Activated B cell treated with CpG ODN at 0.5 μM for 24 hours (primary cell): ENCODE measurements around the gene ZNF571. TPM values are rescaled to one million over a fixed set of nuclear protein-coding genes. Genes with fewer than 3 reads are reported as not detected.

Experiments used
- ATAC-seq: fragments of 200-7000 bp; cut with Tn5 transposase; one replicate; pipeline ENCODE4 v1.10.0; 2021; ENCODE audit warnings: low read depth, mild to moderate bottlenecking, moderate library complexity
- CTCF ChIA-PET: fragments of 350-600 bp; sonication (Branson Sonifier 250); formaldehyde crosslinking; loops from one replicate; lab custom pipeline; 2021; ENCODE audit warnings: antibody characterized with exemption; lab: Charles Lee
- POLR2A ChIA-PET: fragments of 350-600 bp; sonication (Branson Sonifier 250); formaldehyde crosslinking; loops from one replicate; lab custom pipeline; 2021; ENCODE audit warnings: antibody characterized with exemption; lab: Charles Lee
- DNase-seq: peaks from one replicate; pipeline ENCODE4 v3.0.0; 2022
- H3K27ac Mint-ChIP-seq: one replicate; pipeline ENCODE4 v1.8.0; 2020; ENCODE audit warnings: mixed read lengths
- H3K27me3 Mint-ChIP-seq: one replicate; pipeline ENCODE4 v1.8.0; 2021; ENCODE audit warnings: mixed read lengths
- H3K36me3 Mint-ChIP-seq: one replicate; pipeline ENCODE4 v1.8.0; 2021; ENCODE audit warnings: low read depth, mixed read lengths
- H3K4me1 Mint-ChIP-seq: one replicate; pipeline ENCODE4 v1.8.0; 2021; ENCODE audit warnings: mixed read lengths
- H3K4me3 Mint-ChIP-seq: one replicate; pipeline ENCODE4 v1.8.0; 2020; ENCODE audit warnings: mild to moderate bottlenecking, mixed read lengths
- H3K9me3 Mint-ChIP-seq: one replicate; pipeline ENCODE4 v1.8.0; 2020; ENCODE audit warnings: mixed read lengths
- CTCF ChIP-seq: fragments of 200-600 bp; IDR thresholded peaks from one replicate; pipeline ENCODE4 v1.8.0; 2022; ENCODE audit warnings: antibody characterized with exemption, mild to moderate bottlenecking
- intact Hi-C: fragments of 100-400 bp; cut with micrococcal nuclease; formaldehyde crosslinking; loops from one replicate; pipeline ENCODE4 v1.15.1; 2024
- total RNA-seq: library from RNA; stranded (reverse); gene quantifications from 2 replicates; pipeline ENCODE4 v1.2.3, GENCODE V29; 2022

The ZNF571 gene
- total RNA-seq = 5.0 and 5.2 TPM in 2 replicates

- Mint-ChIP-seq H3K4me1 (peaks cover 23% of the 10 kb centered on the region), H3K27me3 (no peaks in the 10 kb centered on the region), H3K36me3 (peaks cover 45% of the 10 kb centered on the region), H3K27ac (peak within 1 kb of the TSS; percentile 97), H3K9me3 (peaks cover 13% of the 10 kb centered on the region), H3K4me3 (peak within 1 kb of the TSS; percentile 98)
- ATAC-seq (peak; percentile 97), DNase-seq (peak; percentile 83)
- no peak for TF ChIP-seq CTCF
- ChIA-PET POLR2A (interaction anchor here (0.5 to 2.7 kb wide), 24 partner anchors 9 to 1580 kb away, joined by 3 to 26 read pairs (median 6); partner anchors contain the start of genes ALKBH6, ZFP14, ZFP30 and ZNF146), CTCF (no interaction called here)
- intact Hi-C loops = loop anchor here (1.0 to 10.0 kb wide), 15 partner anchors 44 to 1380 kb away; partner anchors contain the start of genes ZFP30, ZNF146, ZNF420 and ZNF527
Observed at GRCh38 chr19:37594304-37594981, at the start of gene ZNF571, which contains the start of gene ZNF540. TSS of gene ZNF571 (minus strand) at chr19:37594792. CDS start at chr19:37586676, 8,116 bp downstream. TSS of gene ZNF540 (plus strand) at chr19:37594876. CDS start at chr19:37598448, 3,572 bp downstream.

- peaks cover 50% of the 10 kb centered on the region for H3K36me3 Mint-ChIP-seq
- no peak overlapping the region for H3K27ac Mint-ChIP-seq
- ATAC-seq (no peak), DNase-seq (no peak)
- no peak overlapping the region for H3K4me3 Mint-ChIP-seq
- TF ChIP-seq CTCF = no peak
- CTCF ChIA-PET = no interaction called here
- peaks cover 41% of the 10 kb centered on the region for H3K9me3 Mint-ChIP-seq
- intact Hi-C loops = no loop called here
- no peaks in the 10 kb centered on the region for H3K27me3 Mint-ChIP-seq
- no peaks in the 10 kb centered on the region for H3K4me1 Mint-ChIP-seq
- POLR2A ChIA-PET = no interaction called here
Observed at GRCh38 chr19:37635076-37636056, 40.8 kb upstream of the ZNF571 start.

- intact Hi-C loops = loop anchor here (1.0 to 10.0 kb wide), 15 partner anchors 44 to 1380 kb away; partner anchors contain the start of genes ZFP30, ZNF146, ZNF420 and ZNF527
- Mint-ChIP-seq H3K9me3 (peaks cover 17% of the 10 kb centered on the region), H3K36me3 (peaks cover 48% of the 10 kb centered on the region), H3K27me3 (no peaks in the 10 kb centered on the region), H3K27ac (peak overlapping the region; percentile 97), H3K4me1 (peaks cover 23% of the 10 kb centered on the region), H3K4me3 (peak overlapping the region; percentile 98)
- ChIA-PET POLR2A (interaction anchor here (0.5 to 2.7 kb wide), 24 partner anchors 10 to 1581 kb away, joined by 3 to 26 read pairs (median 6); partner anchors contain the start of genes ALKBH6, ZFP14, ZFP30 and ZNF146), CTCF (no interaction called here)
- DNase-seq (no peak), ATAC-seq (peak; percentile 35)
- no peak for TF ChIP-seq CTCF
Observed at GRCh38 chr19:37594982-37595382, 390 bp upstream of the ZNF571 start.

- DNase-seq (no peak), ATAC-seq (no peak)
- intact Hi-C loops = loop anchor here (1.0 to 10.0 kb wide), 15 partner anchors 43 to 1379 kb away; partner anchors contain the start of genes ZFP30, ZNF146, ZNF420 and ZNF527
- H3K4me1 Mint-ChIP-seq = peaks cover 23% of the 10 kb centered on the region
- H3K36me3 Mint-ChIP-seq = peaks cover 46% of the 10 kb centered on the region
- TF ChIP-seq CTCF = no peak
- peaks cover 15% of the 10 kb centered on the region for H3K9me3 Mint-ChIP-seq
- ChIA-PET POLR2A (interaction anchor here (0.5 to 2.7 kb wide), 16 partner anchors 43 to 1105 kb away, joined by 3 to 26 read pairs (median 8); partner anchors contain the start of genes ZFP30, ZNF260, ZNF345 and ZNF420), CTCF (no interaction called here)
- H3K4me3 Mint-ChIP-seq = peak overlapping the region; percentile 98
- peak overlapping the region; percentile 97 for H3K27ac Mint-ChIP-seq
- no peaks in the 10 kb centered on the region for H3K27me3 Mint-ChIP-seq
Observed at GRCh38 chr19:37593996-37594303, 642 bp downstream of the ZNF571 start.
